ENCODE results near the gene DNMT3A.
A peak's percentile ranks its signal among the peaks of the same experiment; 100 is the strongest.

The DNMT3A gene

DNA sequence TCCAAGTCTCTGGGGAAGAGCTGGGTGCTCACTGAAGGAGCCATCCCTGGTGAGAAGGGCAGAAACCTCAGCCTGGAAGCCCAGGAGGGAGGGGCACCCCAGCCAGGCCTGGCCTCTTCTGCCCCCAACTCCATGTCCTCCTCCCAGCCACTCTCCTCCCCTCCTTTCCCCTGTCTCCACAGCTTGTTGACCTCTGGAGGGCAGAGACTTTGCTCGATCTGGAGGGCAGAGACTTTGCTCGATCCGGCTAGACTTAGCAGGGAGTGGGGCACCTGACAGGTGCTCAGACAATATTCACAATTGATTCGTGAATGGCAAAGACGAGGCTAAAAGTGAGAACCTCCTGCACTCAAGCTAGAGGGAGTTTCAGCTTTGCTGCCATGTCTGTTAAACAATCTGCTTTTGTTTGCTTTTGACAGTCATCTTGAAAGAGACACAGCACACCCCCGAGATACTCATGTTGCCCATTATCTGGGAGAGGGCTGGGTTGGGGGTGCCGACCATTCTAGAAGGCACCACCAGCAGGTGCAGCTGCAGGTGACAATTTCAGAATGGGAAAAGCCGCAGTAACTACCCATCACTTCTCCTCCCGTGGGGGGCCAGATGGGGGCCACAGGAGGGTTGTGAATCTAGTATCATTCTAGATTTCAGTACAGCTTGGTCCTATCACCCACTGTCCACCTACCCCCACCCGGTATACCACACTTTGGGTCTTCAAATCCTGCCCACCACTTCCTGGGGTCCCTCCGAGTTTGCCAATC is 54.8 kb downstream of the DNMT3A start:
- Mint-ChIP-seq H3K4me3 (peak overlapping the region; percentile 33), H3K27me3 (no peaks in the 10 kb centered on the region), H3K27ac (peak overlapping the region; percentile 94), H3K36me3 (ENCODE audit: low read depth) (peaks cover 36% of the 10 kb centered on the region), H3K9me3 (no peaks in the 10 kb centered on the region), H3K4me1 (ENCODE audit: low read depth) (peaks cover 53% of the 10 kb centered on the region)

DNA sequence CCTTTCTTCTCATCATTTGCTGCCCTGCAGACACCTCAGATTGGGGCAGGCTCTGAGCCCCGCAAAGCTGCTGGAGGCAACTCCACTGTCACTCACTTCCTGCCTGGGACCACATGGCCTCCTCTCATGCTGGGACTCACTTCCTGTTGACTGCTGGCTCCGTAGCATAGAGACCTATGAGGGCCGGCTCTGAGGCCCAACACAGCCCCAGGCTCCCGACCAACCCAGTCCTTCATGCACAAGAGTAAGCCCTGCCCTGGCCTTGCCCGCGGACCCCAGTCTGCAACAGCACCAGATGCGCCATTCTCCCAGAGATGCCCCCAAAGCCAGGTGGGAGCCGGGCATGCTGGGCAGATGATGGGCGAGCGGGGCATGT is 55.7 kb downstream of the DNMT3A start:
- H3K27ac Mint-ChIP-seq: peak overlapping the region; percentile 94
- peak overlapping the region; percentile 33 for H3K4me3 Mint-ChIP-seq
- peaks cover 44% of the 10 kb centered on the region for H3K36me3 Mint-ChIP-seq (ENCODE audit: low read depth)
- no peaks in the 10 kb centered on the region for H3K27me3 Mint-ChIP-seq
- H3K9me3 Mint-ChIP-seq: no peaks in the 10 kb centered on the region
- peaks cover 49% of the 10 kb centered on the region for H3K4me1 Mint-ChIP-seq (ENCODE audit: low read depth)

GRCh38 chr2:25285265-25286024 is 56.3 kb downstream of the DNMT3A start:
- peak overlapping the region; percentile 33 for H3K4me3 Mint-ChIP-seq
- peaks cover 51% of the 10 kb centered on the region for H3K4me1 Mint-ChIP-seq (ENCODE audit: low read depth)
- no peaks in the 10 kb centered on the region for H3K27me3 Mint-ChIP-seq
- no peaks in the 10 kb centered on the region for H3K9me3 Mint-ChIP-seq
- H3K27ac Mint-ChIP-seq: peak overlapping the region; percentile 94
- peaks cover 50% of the 10 kb centered on the region for H3K36me3 Mint-ChIP-seq (ENCODE audit: low read depth)

DNA sequence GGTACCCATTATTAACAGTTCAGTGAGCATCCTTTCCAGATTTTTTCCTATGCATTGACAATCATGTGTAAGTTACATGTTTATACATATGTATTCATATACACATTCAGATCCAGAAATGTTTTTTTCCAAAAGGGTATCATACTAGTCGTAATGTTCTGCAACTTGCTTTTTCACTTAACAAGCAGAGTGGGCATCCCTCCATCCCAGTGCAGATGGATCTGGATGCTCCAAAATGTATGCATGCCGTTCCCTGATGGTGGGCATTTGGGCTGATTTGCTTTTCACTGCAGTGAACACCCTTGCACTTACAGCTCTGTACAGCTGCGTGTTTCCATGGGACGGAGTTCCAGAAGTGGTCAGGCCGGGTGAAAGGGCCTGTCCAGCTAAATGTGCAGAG is 57.0 kb downstream of the DNMT3A start:
- Mint-ChIP-seq H3K4me3 (no peak overlapping the region), H3K27ac (peak overlapping the region; percentile 94), H3K9me3 (no peaks in the 10 kb centered on the region), H3K36me3 (ENCODE audit: low read depth) (peaks cover 53% of the 10 kb centered on the region), H3K27me3 (no peaks in the 10 kb centered on the region), H3K4me1 (ENCODE audit: low read depth) (peaks cover 58% of the 10 kb centered on the region)

DNA sequence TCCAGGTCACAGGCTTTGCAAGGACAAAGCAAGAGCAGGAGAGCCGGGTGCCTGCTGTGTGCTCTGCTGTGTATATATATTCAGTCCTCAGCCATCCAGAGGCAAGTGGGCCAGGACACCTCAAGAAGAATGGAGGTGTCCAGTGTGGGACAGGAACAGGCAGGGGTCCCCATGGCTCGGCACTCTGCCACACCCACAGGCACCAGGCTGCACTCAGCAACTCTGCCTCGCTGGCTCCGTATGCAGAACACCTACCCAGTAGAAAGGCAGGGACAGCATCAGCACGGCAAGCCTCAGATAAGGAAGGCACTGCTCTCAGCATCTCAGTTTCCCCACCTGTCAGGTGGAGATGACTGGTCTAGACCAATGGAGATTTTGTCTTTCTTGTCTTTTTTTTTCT is 57.8 kb downstream of the DNMT3A start:
- Mint-ChIP-seq H3K4me1 (ENCODE audit: low read depth) (peaks cover 67% of the 10 kb centered on the region), H3K4me3 (no peak overlapping the region), H3K27me3 (no peaks in the 10 kb centered on the region), H3K36me3 (ENCODE audit: low read depth) (peaks cover 57% of the 10 kb centered on the region), H3K27ac (no peak overlapping the region), H3K9me3 (no peaks in the 10 kb centered on the region)

- Mint-ChIP-seq H3K4me1 (ENCODE audit: low read depth) (peaks cover 71% of the 10 kb centered on the region), H3K36me3 (ENCODE audit: low read depth) (peaks cover 58% of the 10 kb centered on the region), H3K9me3 (no peaks in the 10 kb centered on the region), H3K4me3 (no peak overlapping the region), H3K27ac (no peak overlapping the region), H3K27me3 (no peaks in the 10 kb centered on the region)
Measured at GRCh38 chr2:25281941-25282340, 59.8 kb downstream of the DNMT3A start.

DNA sequence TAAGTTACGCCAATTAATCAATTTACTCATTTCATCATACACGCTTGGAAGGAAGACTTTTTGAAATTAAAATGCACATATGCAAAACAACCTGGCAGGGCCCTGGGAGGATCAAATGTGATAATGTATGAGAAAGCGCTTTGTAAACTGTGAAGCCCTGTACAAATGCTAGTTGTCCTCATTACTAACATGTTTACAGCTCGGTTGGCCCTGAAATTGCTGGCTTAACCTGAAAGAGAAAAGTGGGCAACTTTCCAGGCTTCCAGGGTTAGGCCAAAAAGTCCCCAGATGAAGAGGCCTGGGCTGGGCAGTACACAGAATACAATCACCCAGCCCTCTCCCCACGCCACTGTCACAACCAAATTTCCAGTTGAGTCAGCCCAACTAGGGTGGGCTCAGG is 60.2 kb downstream of the DNMT3A start:
- no peak overlapping the region for H3K4me3 Mint-ChIP-seq
- H3K27ac Mint-ChIP-seq: no peak overlapping the region
- peaks cover 70% of the 10 kb centered on the region for H3K4me1 Mint-ChIP-seq (ENCODE audit: low read depth)
- no peaks in the 10 kb centered on the region for H3K9me3 Mint-ChIP-seq
- no peaks in the 10 kb centered on the region for H3K27me3 Mint-ChIP-seq
- H3K36me3 Mint-ChIP-seq (ENCODE audit: low read depth): peaks cover 56% of the 10 kb centered on the region

DNA sequence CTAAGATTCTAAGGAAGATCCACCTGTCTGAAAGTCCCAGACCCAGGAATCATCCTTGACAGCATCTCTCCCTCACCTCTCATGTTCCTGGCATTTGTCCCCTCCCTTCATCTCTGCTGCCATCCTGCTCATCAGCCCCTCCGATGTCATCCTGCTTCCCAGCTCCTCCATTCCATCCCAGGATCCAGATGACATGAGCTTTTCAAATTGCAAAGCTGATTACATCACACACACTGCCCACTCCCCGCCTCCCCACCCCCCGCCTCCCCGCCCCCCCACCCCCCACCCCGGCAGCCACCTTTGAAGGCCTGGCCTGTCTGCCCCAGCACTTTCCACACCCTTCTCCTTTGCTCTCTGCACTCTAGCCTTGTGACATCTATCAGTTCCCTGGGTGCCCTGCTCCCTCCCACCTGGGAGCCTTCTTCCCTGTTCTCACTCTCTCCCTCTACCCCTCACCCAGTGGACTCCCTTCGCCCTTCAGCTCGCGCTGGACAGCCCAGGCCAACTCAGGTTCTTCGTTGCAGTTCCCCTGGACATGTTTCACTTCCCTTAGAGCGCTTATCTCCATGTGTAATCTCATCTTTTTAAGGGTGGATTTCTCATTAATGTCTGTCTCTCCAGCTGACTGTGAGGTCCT is 61.6 kb downstream of the DNMT3A start:
- peaks cover 51% of the 10 kb centered on the region for H3K36me3 Mint-ChIP-seq (ENCODE audit: low read depth)
- no peaks in the 10 kb centered on the region for H3K9me3 Mint-ChIP-seq
- peak overlapping the region; percentile 88 for H3K27ac Mint-ChIP-seq
- no peak overlapping the region for H3K4me3 Mint-ChIP-seq
- H3K27me3 Mint-ChIP-seq: no peaks in the 10 kb centered on the region
- H3K4me1 Mint-ChIP-seq (ENCODE audit: low read depth): peaks cover 70% of the 10 kb centered on the region

GRCh38 chr2:25279091-25279651 is 62.6 kb downstream of the DNMT3A start:
- peak overlapping the region; percentile 88 for H3K27ac Mint-ChIP-seq
- peaks cover 50% of the 10 kb centered on the region for H3K36me3 Mint-ChIP-seq (ENCODE audit: low read depth)
- no peaks in the 10 kb centered on the region for H3K9me3 Mint-ChIP-seq
- peaks cover 73% of the 10 kb centered on the region for H3K4me1 Mint-ChIP-seq (ENCODE audit: low read depth)
- H3K4me3 Mint-ChIP-seq: peak overlapping the region; percentile 47
- H3K27me3 Mint-ChIP-seq: no peaks in the 10 kb centered on the region

DNA sequence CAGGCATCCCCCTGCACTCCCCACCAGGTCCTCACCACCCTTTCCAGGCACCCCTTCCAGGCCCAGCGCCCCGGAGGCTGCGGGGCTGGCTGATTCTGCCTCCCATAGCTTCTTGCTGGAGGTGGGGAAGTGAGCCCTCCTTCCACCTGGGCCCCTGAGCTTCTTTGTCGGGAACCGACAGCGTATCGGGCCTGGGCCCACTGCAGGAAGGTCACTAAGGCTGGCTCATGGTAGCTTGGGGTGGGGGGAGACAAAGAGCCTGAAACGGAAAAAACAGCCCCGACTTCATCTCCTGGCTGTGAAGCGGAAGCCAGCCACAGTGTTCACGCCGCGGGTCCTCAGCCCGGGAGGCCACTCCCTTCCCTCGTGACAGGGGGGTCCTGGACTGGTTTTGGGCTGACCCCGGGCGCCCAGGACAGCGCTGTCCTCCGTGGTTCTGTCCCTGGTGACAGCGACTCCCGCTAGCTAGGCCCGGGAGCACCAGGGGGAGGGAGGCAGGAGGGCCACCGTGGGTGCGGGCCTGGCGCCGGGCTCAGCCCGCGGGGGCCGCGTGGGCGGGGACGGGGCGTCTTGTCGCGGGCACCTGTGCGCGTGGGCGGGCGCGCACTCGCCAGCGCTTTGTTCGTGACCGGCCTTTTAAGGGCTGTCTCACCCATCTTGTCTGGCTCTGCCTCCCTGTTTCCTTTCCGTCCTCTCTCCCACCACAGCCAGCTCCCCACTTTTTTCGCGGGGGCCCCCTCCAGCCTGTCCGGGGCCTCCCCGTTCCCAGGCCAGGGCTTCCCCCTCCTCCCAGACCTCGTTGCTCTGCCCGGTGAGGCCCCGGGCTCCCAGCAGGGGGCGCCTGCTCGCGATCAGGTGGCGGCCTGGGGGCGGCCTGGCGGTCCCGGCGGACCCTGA is 64.9 kb downstream of the DNMT3A start:
- Mint-ChIP-seq H3K4me1 (ENCODE audit: low read depth) (peaks cover 84% of the 10 kb centered on the region), H3K27me3 (no peaks in the 10 kb centered on the region), H3K4me3 (peak overlapping the region; percentile 57), H3K27ac (peak overlapping the region; percentile 98), H3K9me3 (no peaks in the 10 kb centered on the region), H3K36me3 (ENCODE audit: low read depth) (peaks cover 53% of the 10 kb centered on the region)

- H3K27me3 Mint-ChIP-seq: no peaks in the 10 kb centered on the region
- peaks cover 51% of the 10 kb centered on the region for H3K36me3 Mint-ChIP-seq (ENCODE audit: low read depth)
- peak overlapping the region; percentile 35 for H3K4me3 Mint-ChIP-seq
- peaks cover 81% of the 10 kb centered on the region for H3K4me1 Mint-ChIP-seq (ENCODE audit: low read depth)
- peak overlapping the region; percentile 98 for H3K27ac Mint-ChIP-seq
- H3K9me3 Mint-ChIP-seq: no peaks in the 10 kb centered on the region
Measured at GRCh38 chr2:25275575-25275965, 66.2 kb downstream of the DNMT3A start.

- H3K4me1 Mint-ChIP-seq (ENCODE audit: low read depth): peaks cover 79% of the 10 kb centered on the region
- H3K4me3 Mint-ChIP-seq: no peak overlapping the region
- H3K9me3 Mint-ChIP-seq: no peaks in the 10 kb centered on the region
- peaks cover 52% of the 10 kb centered on the region for H3K36me3 Mint-ChIP-seq (ENCODE audit: low read depth)
- H3K27me3 Mint-ChIP-seq: no peaks in the 10 kb centered on the region
- peak overlapping the region; percentile 98 for H3K27ac Mint-ChIP-seq
Measured at GRCh38 chr2:25274868-25275574, 66.7 kb downstream of the DNMT3A start.

DNA sequence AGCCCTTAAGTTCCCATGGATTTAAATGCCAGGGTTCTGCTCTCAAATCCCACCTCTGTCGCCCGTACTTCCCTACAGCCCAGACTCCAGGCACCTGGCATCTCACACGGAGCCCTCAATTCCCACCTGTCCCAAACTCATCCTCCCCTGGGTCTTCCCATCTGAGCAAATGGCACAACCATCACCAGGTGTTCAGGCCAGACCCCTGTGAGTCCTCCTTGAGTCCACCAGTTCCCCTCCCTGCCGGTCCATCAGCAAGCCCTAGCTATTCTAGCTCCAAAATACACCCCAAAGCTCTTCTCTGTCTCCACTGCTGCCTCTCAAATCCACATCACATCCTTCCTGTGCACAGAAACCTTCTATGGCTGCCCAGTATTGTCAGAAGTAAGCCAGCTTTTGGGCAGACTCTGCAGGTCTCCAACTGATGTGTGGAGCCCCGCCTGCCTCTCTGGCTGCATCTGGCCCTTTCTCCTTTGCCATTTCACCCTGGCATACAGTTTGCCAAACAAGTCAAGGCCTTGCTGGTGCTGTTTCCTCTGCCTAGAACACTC is 67.7 kb downstream of the DNMT3A start:
- H3K36me3 Mint-ChIP-seq (ENCODE audit: low read depth): peaks cover 57% of the 10 kb centered on the region

More for the DNA sequence above, 67.7 kb downstream of the DNMT3A start:
- Mint-ChIP-seq H3K4me1 (ENCODE audit: low read depth) (peaks cover 76% of the 10 kb centered on the region), H3K27me3 (no peaks in the 10 kb centered on the region), H3K4me3 (peak overlapping the region; percentile 40), H3K9me3 (no peaks in the 10 kb centered on the region), H3K27ac (peak overlapping the region; percentile 98)

Data from stimulated activated naive CD8-positive, alpha-beta T cell treated with anti-CD3 and anti-CD28 coated beads, Interleukin-15, Interleukin-2, amounts not matched to agents 100 ng/mL and 50 ng/mL, for 24 hours (primary cell).